Activated B cell treated with CpG ODN at 0.5 μM for 24 hours (primary cell): ENCODE measurements around the gene MOSMO. TPM values are rescaled to one million over a fixed set of nuclear protein-coding genes. Genes with fewer than 3 reads are reported as not detected.
A peak's percentile ranks its signal among the peaks of the same experiment; 100 is the strongest.
"Not testable (repeated sequence)": the region's sequence is repeated elsewhere in the genome, so short reads cannot be mapped to it uniquely, and the experiment has no call there.

Experiments used
- ATAC-seq: fragments of 200-7000 bp; cut with Tn5 transposase; one replicate; pipeline ENCODE4 v1.10.0; 2021; ENCODE audit warnings: low read depth, mild to moderate bottlenecking, moderate library complexity
- CTCF ChIA-PET: fragments of 350-600 bp; sonication (Branson Sonifier 250); formaldehyde crosslinking; loops from one replicate; lab custom pipeline; 2021; ENCODE audit warnings: antibody characterized with exemption; lab: Charles Lee
- POLR2A ChIA-PET: fragments of 350-600 bp; sonication (Branson Sonifier 250); formaldehyde crosslinking; loops from one replicate; lab custom pipeline; 2021; ENCODE audit warnings: antibody characterized with exemption; lab: Charles Lee
- DNase-seq: peaks from one replicate; pipeline ENCODE4 v3.0.0; 2022
- H3K27ac Mint-ChIP-seq: one replicate; pipeline ENCODE4 v1.8.0; 2020; ENCODE audit warnings: mixed read lengths
- H3K27me3 Mint-ChIP-seq: one replicate; pipeline ENCODE4 v1.8.0; 2021; ENCODE audit warnings: mixed read lengths
- H3K36me3 Mint-ChIP-seq: one replicate; pipeline ENCODE4 v1.8.0; 2021; ENCODE audit warnings: low read depth, mixed read lengths
- H3K4me1 Mint-ChIP-seq: one replicate; pipeline ENCODE4 v1.8.0; 2021; ENCODE audit warnings: mixed read lengths
- H3K4me3 Mint-ChIP-seq: one replicate; pipeline ENCODE4 v1.8.0; 2020; ENCODE audit warnings: mild to moderate bottlenecking, mixed read lengths
- H3K9me3 Mint-ChIP-seq: one replicate; pipeline ENCODE4 v1.8.0; 2020; ENCODE audit warnings: mixed read lengths
- intact Hi-C: fragments of 100-400 bp; cut with micrococcal nuclease; formaldehyde crosslinking; loops from one replicate; pipeline ENCODE4 v1.15.1; 2024
- total RNA-seq: library from RNA; stranded (reverse); gene quantifications from 2 replicates; pipeline ENCODE4 v1.2.3, GENCODE V29; 2022
- TF ChIP-seq, protein P1 (sequence below): fragments of 200-600 bp; IDR thresholded peaks from one replicate; pipeline ENCODE4 v1.8.0; 2022; ENCODE audit warnings: antibody characterized with exemption, mild to moderate bottlenecking

MOSMO gene
- total RNA-seq, 1 donor from 2014 or later = 21.3 TPM

DNA sequence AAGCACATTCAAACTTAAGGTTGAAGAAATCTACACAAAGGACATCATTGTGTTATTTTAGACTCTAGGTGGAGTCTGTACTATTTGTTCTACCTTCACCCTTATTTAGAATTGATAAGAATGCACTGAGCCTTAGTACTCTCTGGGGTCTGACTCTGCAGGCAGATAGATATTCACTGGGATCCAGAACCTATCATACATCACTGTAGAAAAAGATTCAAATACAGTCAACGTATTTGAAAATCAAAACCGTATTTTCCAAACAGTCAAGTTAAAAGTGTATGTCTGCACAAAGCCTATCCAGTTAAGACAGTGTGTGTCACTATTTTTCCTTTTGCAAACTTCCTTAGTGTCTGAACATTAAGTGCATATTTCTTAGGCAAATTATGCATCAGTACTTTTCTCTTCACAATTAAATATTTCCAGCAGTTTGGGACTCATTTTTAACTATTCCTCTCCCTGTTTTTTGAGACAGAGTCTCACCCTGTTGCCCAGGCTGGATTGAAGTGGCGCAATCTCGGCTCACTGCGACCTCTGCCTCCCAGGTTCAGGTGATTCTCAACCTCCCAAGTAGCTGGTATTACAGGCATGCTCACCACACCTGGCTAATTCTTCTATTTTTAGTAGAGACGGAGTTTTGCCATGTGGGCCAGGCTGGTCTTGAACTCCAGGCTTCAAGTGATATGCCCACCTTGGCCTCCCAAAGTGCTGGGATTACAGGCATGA, 22.3 kb downstream of the MOSMO start:
- ChIA-PET CTCF (no interaction called here), POLR2A (no interaction called here)
- no peak for DNase-seq
- Mint-ChIP-seq H3K27me3 (no peaks in the 10 kb centered on the region), H3K36me3 (peaks cover 31% of the 10 kb centered on the region), H3K4me1 (peaks cover 36% of the 10 kb centered on the region), H3K27ac (no peak overlapping the region), H3K4me3 (no peak overlapping the region), H3K9me3 (no peaks in the 10 kb centered on the region)
- TF ChIP-seq, protein P1, sequence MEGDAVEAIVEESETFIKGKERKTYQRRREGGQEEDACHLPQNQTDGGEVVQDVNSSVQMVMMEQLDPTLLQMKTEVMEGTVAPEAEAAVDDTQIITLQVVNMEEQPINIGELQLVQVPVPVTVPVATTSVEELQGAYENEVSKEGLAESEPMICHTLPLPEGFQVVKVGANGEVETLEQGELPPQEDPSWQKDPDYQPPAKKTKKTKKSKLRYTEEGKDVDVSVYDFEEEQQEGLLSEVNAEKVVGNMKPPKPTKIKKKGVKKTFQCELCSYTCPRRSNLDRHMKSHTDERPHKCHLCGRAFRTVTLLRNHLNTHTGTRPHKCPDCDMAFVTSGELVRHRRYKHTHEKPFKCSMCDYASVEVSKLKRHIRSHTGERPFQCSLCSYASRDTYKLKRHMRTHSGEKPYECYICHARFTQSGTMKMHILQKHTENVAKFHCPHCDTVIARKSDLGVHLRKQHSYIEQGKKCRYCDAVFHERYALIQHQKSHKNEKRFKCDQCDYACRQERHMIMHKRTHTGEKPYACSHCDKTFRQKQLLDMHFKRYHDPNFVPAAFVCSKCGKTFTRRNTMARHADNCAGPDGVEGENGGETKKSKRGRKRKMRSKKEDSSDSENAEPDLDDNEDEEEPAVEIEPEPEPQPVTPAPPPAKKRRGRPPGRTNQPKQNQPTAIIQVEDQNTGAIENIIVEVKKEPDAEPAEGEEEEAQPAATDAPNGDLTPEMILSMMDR = no peak
- intact Hi-C loops = no loop called here
- ATAC-seq = no peak

- DNase-seq = no peak
- Mint-ChIP-seq H3K27ac (no peak overlapping the region), H3K27me3 (no peaks in the 10 kb centered on the region), H3K9me3 (no peaks in the 10 kb centered on the region), H3K4me1 (peaks cover 33% of the 10 kb centered on the region), H3K4me3 (no peak overlapping the region), H3K36me3 (peaks cover 33% of the 10 kb centered on the region)
- intact Hi-C loops = no loop called here
- ChIA-PET CTCF (no interaction called here), POLR2A (no interaction called here)
- ATAC-seq = no peak
- TF ChIP-seq, protein P1 = no peak
These were observed 23.7 kb downstream of the MOSMO start for GRCh38 chr16:22031483-22032083.

GRCh38 chr16:22034503-22034902, 26.6 kb downstream of the MOSMO start:
- peaks cover 20% of the 10 kb centered on the region for H3K4me1 Mint-ChIP-seq

GRCh38 chr16:22035153-22035552, 27.2 kb downstream of the MOSMO start:
- no peaks in the 10 kb centered on the region for H3K9me3 Mint-ChIP-seq
- TF ChIP-seq, protein P1 = no peak
- no peak overlapping the region for H3K4me3 Mint-ChIP-seq
- ChIA-PET POLR2A (interaction anchor here (0.5 to 1.0 kb wide), 3 partner anchors 28 to 83 kb away, joined by 3 read pairs; partner anchors contain the start of gene MOSMO), CTCF (interaction anchor here (0.7 kb wide), 1 partner anchor 42 kb away, joined by 4 read pairs; no protein-coding TSS in a partner anchor)
- intact Hi-C loops = loop anchor here (1.0 kb wide), 1 partner anchor 8 kb away; no protein-coding TSS in a partner anchor
- DNase-seq (no peak), ATAC-seq (peak; percentile 74)
- peaks cover 38% of the 10 kb centered on the region for H3K36me3 Mint-ChIP-seq
- H3K4me1 Mint-ChIP-seq = peaks cover 20% of the 10 kb centered on the region
- H3K27ac Mint-ChIP-seq = peak overlapping the region; percentile 69
- no peaks in the 10 kb centered on the region for H3K27me3 Mint-ChIP-seq

More at GRCh38 chr16:22034503-22034902, 26.6 kb downstream of the MOSMO start:
- H3K4me3 Mint-ChIP-seq = no peak overlapping the region
- CTCF ChIA-PET = interaction anchor here (0.7 kb wide), 1 partner anchor 43 kb away, joined by 4 read pairs; no protein-coding TSS in a partner anchor
- H3K36me3 Mint-ChIP-seq = peaks cover 42% of the 10 kb centered on the region
- intact Hi-C loops = no loop called here
- POLR2A ChIA-PET = interaction anchor here (0.5 to 1.0 kb wide), 3 partner anchors 27 to 82 kb away, joined by 3 read pairs; partner anchors contain the start of gene MOSMO
- TF ChIP-seq, protein P1 = no peak
- ATAC-seq (no peak), DNase-seq (no peak)
- no peaks in the 10 kb centered on the region for H3K9me3 Mint-ChIP-seq
- no peak overlapping the region for H3K27ac Mint-ChIP-seq
- H3K27me3 Mint-ChIP-seq = no peaks in the 10 kb centered on the region

DNA sequence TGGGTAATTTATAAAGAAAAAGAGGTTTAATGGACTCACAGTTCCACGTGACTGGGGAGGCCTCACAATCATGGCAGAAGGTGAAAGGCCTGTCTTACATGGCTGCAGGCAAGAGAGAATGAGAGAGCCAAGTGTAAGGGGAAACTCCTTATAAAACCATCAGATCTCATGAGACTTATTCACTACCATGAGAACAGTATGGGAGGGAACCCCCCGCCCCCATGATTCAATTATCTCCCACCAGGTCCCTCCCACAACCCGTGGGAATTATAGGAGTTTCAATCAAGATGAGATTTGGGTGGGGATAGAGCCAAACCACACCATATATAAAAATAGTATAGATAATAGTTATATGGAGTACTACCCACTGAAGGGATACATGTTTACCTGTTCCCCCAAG, 36.0 kb downstream of the MOSMO start:
- H3K27me3 Mint-ChIP-seq, H3K27ac Mint-ChIP-seq, H3K4me3 Mint-ChIP-seq, H3K4me1 Mint-ChIP-seq, ATAC-seq, CTCF ChIA-PET, intact Hi-C loops, H3K36me3 Mint-ChIP-seq, POLR2A ChIA-PET, H3K9me3 Mint-ChIP-seq, DNase-seq: not testable (repeated sequence)

DNA sequence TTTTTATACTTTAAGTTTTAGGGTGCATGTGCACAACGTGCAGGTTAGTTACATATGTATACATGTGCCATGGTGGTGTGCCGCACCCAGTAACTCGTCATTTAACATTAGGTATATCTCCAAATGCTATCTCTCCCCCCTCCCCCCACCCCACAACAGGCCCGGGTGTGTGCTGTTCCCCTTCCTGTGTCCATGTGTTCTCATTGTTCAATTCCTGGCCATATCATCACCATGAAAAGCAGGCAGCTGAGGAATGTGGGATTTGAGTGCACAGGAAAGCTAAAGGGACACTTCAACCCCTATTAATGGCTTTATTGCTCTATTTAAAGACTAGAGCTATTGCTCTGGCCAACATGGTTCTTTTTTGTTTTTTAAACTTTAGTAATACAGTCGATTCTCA, 38.0 kb downstream of the MOSMO start:
- H3K27ac Mint-ChIP-seq, intact Hi-C loops, POLR2A ChIA-PET, H3K4me3 Mint-ChIP-seq, H3K27me3 Mint-ChIP-seq, H3K9me3 Mint-ChIP-seq, DNase-seq, H3K36me3 Mint-ChIP-seq, ATAC-seq, CTCF ChIA-PET, H3K4me1 Mint-ChIP-seq: not testable (repeated sequence)
